ENCODE data around the gene DUSP28. TPM values are rescaled to one million over a fixed set of nuclear protein-coding genes. Genes with fewer than 3 reads are reported as not detected.

The DUSP28 gene
- total and polyA plus RNA-seq, 2 of the 8 experiments (the other 6 are each of a cell fraction or from before 2014, with no cell fraction given) = 2.1 to 2.3 TPM

- TF ChIP-seq CHD7 (IDR thresholded peaks at IDR 0.05; ENCODE audit: insufficient replicate concordance, low read length) (no peak), SUZ12 (IDR thresholded peaks at IDR 0.05; ENCODE audit: low read length) (no peak), CTBP2 (IDR thresholded peaks at IDR 0.05; ENCODE audit: borderline replicate concordance, insufficient read depth, insufficient read length, low read length) (no peak), RBBP5 (IDR thresholded peaks at IDR 0.05; ENCODE audit: borderline replicate concordance, low read depth, low read length) (no peak)
Observed at GRCh38 chr2:240517342-240517741, 42.8 kb upstream of the DUSP28 start (continued).

Data from H1 (cell line).